Hepatocyte (in vitro differentiated cells): ENCODE results near the gene IFT88.

Experiments
- EZH2 ChIP-seq: fragments of 200-600 bp; sonication (generic); IDR thresholded peaks from 2 replicates; pipeline ENCODE4 v1.6.1; 2016; ENCODE audit warnings: antibody characterized with exemption, mild to moderate bottlenecking, borderline replicate concordance
- EZH2phosphoT487 ChIP-seq: fragments of 200-600 bp; sonication (generic); IDR thresholded peaks from one replicate; pipeline ENCODE4 v1.6.1; 2018; ENCODE audit warnings: antibody characterized with exemption, mild to moderate bottlenecking, low read depth, moderate library complexity; ENCODE audit not compliant: unreplicated experiment, severe bottlenecking
- TF ChIP-seq, protein P1 (sequence below): fragments of 200-600 bp; sonication (generic); IDR thresholded peaks from 2 replicates; pipeline ENCODE4 v1.5.1; 2016; ENCODE audit warnings: antibody characterized with exemption, mild to moderate bottlenecking; ENCODE audit not compliant: poor library complexity

DNA sequence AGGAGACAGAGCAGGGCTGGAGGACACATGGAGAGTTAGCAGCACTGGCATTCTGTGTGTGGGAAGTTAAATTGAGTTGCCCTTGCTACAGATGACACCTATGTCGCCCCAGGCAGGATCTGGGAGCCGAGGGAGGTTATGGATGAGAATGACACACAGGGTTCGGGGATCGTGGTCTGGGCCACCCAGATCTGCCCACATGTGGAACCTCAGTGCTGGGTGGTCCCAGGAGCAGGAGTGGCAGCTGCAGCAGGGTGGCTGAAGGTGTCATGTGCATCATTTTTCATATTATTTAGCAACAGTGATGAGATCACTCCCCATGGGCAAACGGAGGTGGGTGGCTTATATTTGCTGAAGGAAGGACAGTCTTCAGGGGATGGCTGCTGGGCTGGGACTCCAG, 139.7 kb downstream of the IFT88 start:
- TF ChIP-seq, protein P1, sequence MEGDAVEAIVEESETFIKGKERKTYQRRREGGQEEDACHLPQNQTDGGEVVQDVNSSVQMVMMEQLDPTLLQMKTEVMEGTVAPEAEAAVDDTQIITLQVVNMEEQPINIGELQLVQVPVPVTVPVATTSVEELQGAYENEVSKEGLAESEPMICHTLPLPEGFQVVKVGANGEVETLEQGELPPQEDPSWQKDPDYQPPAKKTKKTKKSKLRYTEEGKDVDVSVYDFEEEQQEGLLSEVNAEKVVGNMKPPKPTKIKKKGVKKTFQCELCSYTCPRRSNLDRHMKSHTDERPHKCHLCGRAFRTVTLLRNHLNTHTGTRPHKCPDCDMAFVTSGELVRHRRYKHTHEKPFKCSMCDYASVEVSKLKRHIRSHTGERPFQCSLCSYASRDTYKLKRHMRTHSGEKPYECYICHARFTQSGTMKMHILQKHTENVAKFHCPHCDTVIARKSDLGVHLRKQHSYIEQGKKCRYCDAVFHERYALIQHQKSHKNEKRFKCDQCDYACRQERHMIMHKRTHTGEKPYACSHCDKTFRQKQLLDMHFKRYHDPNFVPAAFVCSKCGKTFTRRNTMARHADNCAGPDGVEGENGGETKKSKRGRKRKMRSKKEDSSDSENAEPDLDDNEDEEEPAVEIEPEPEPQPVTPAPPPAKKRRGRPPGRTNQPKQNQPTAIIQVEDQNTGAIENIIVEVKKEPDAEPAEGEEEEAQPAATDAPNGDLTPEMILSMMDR = no peak
- TF ChIP-seq EZH2 (no peak), EZH2phosphoT487 (no peak)
